Upper lobe of left lung (tissue), 4 donors: ENCODE measurements around the gene POLR1H.

ENCODE experiments used
- EP300 ChIP-seq, 4 donors: sonication (generic); formaldehyde crosslinking; IDR thresholded peaks; one replicate each; pipeline ENCODE4 v1.5.1; 2017; ENCODE audit warnings: antibody characterized with exemption in 4 of 4, control low read depth in 2 of 4
- POLR2A ChIP-seq, 4 donors: fragments of 450-650 bp; IDR thresholded peaks; one replicate each; pipeline ENCODE4 v1.5.1; 2016 to 2017; ENCODE audit warnings: antibody characterized with exemption in 4 of 4, mild to moderate bottlenecking in 2 of 4
- POLR2AphosphoS5 ChIP-seq, 2 donors: sonication (generic); formaldehyde crosslinking; IDR thresholded peaks; one replicate each; pipeline ENCODE4 v1.5.1; 2017; ENCODE audit warnings: antibody characterized with exemption in 2 of 2
- TF ChIP-seq, protein P1 (sequence below), 6 experiments: fragments of 450-650 bp in 4 of 6; fragments of 200-600 bp in 2 of 6; sonication (generic) in 2 of 6; IDR thresholded peaks; one replicate each; pipeline ENCODE4 v1.5.1; 2016 to 2019; ENCODE audit warnings: antibody characterized with exemption in 6 of 6

- TF ChIP-seq, protein P1, sequence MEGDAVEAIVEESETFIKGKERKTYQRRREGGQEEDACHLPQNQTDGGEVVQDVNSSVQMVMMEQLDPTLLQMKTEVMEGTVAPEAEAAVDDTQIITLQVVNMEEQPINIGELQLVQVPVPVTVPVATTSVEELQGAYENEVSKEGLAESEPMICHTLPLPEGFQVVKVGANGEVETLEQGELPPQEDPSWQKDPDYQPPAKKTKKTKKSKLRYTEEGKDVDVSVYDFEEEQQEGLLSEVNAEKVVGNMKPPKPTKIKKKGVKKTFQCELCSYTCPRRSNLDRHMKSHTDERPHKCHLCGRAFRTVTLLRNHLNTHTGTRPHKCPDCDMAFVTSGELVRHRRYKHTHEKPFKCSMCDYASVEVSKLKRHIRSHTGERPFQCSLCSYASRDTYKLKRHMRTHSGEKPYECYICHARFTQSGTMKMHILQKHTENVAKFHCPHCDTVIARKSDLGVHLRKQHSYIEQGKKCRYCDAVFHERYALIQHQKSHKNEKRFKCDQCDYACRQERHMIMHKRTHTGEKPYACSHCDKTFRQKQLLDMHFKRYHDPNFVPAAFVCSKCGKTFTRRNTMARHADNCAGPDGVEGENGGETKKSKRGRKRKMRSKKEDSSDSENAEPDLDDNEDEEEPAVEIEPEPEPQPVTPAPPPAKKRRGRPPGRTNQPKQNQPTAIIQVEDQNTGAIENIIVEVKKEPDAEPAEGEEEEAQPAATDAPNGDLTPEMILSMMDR (IDR thresholded peaks at IDR 0.05): no peak
- no peak for TF ChIP-seq POLR2AphosphoS5 (IDR thresholded peaks at IDR 0.05)
- TF ChIP-seq POLR2A (IDR thresholded peaks at IDR 0.05): no peak
- TF ChIP-seq EP300 (IDR thresholded peaks at IDR 0.05): no peak
Measured at GRCh38 chr6:30097902-30098768, 37.1 kb downstream of the POLR1H start.
